Measurements from ENCODE around the gene RTEL1.
A peak's percentile ranks its signal among the peaks of the same experiment; 100 is the strongest.
"Not testable (repeated sequence)": the region's sequence is repeated elsewhere in the genome, so short reads cannot be mapped to it uniquely, and the experiment has no call there.

- TF ChIP-seq CTCF (conservative IDR thresholded peaks at IDR 0.05; ENCODE audit: low read depth, low read length) = peak; percentile 28; the same call in 1 of the 2 replicates
- not testable (repeated sequence) for TF ChIP-seq EZH2 (IDR thresholded peaks at IDR 0.05; ENCODE audit: low read length, unreplicated experiment)
Observed at GRCh38 chr20:63613863-63614594, 44.1 kb upstream of the RTEL1 start.
